Ammon's horn (tissue), 1 donor: Measurements from ENCODE around the gene VAPB.
"Not testable (repeated sequence)": the region's sequence is repeated elsewhere in the genome, so short reads cannot be mapped to it uniquely, and the experiment has no call there.

Experiments
- DNase-seq: peaks from one replicate; pipeline ENCODE4 v3.0.0-alpha.2; 2016; ENCODE audit warnings: low spot score

The VAPB gene, protein sequence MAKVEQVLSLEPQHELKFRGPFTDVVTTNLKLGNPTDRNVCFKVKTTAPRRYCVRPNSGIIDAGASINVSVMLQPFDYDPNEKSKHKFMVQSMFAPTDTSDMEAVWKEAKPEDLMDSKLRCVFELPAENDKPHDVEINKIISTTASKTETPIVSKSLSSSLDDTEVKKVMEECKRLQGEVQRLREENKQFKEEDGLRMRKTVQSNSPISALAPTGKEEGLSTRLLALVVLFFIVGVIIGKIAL

DNA sequence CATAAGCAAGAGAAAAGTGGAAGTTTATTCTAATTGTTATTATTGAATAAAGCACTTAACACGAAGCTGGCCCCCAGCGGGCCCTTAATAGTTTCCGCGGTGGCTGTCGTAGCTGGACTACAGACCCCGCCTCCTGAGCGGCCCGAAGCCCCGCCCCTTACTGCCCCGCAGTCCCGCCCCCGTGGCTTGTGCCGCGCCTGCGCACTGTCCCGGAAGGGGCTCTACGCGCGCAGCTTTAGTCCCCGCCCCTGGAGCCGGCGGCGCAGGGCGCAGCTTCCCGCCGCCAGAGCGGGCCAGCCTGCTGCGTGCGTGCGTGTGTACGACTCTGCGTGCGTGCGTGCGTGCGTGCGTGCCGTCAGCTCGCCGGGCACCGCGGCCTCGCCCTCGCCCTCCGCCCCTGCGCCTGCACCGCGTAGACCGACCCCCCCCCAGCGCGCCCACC lies at the start of gene VAPB:
VAPB (plus strand) TSS at position 348 of the 442 bp plus-strand sequence. CDS start 231 bp downstream, outside the sequence.
- DNase-seq, result peak; percentile 97

DNA sequence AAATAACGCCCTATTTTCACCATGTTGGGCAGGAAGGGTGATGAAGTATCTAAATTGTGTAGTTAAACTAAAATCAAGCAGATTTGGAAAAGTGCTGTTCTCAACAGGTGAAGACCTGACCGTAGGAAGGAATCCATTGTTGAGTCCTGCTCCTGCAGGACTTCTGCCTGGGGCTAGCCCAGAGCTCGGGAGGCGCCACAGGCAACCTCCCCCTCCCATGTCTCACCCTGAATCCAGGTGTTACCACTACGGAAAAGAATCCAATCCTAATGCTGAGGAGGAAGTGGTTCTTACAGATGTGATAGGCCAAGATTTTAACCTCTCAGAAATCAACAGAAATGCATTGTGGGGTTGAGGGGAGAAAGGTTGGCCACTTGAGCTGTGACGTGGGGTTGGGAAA lies 49.3 kb upstream of the VAPB start:
- no peak for DNase-seq

DNA sequence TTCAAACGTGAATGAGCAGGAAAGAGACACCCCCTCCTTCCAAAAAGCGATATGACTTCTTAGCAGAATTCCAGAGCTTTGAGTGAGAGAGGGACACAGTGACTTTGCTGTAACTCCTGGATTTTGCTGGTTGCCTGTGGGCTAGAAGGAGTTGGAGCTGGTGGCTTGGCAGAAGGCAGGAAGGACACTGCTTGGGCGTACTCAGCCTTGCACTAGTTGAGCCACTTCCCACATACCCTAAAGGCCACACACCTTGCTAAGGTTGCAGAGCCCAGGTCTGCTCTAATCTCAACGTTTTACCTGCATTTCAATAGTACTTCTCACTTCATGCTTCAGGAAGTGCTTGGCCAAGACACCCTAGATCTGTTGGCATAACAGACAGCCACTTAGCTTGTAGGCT lies 48.9 kb upstream of the VAPB start:
- DNase-seq, result no peak

DNA sequence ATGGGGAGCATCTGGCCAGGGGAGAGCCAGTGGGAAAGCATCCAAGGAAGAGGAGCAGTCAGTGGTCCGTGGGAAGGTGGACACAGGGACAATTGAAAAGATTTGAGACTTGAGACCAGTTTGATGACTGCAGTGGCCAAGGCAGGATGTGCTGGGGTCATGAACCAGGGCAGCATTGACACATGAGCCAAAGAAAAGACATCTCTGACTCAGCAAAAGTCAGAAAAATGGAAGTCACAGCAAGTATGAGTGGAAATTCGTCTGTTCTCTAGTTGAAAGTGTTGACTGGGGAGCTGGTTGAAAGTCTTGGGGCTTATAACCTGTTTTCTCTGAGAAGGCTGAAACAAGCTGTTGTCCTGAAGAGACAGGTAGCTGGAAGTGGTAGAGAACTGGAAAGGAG lies 48.2 kb upstream of the VAPB start:
- no peak for DNase-seq

DNA sequence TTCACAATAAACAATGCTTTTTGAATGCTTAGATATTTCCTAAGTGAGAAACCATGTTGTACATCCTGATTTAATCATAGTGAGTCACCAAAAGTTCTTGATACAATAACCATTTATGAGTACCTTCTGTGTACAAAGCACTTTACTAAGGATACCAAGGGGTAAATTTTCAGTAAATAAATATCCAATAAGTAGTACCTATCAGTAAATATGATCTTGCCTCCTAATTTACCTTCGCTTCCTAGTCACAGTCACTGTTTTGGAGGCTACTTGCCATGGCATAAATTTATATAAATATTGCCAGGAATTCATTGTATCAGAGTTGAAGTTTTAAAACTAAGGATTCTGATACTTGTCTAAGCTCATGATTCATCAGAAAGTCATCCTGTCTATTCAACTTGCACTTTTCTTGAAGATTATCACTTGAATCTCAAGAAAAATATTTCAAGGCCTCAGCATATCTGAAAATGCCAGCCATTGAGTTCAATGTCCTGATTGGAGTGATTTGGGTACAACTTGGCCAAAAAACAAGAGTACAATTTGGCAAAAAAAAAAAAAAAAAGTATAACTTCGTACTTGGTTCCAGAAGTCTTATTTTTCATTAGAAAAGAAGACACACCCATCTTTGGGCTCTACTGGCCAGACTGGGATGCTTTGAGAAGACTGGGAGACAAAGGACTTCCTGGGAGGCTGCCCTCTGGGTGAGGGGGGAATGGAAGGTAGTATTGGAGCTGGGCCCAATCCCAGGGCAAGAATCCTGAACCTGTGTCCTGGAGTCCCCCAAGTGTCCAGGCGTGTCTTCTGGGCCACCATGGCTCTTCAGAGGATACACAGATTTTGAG lies 46.7 kb upstream of the VAPB start:
- no peak for DNase-seq

DNA sequence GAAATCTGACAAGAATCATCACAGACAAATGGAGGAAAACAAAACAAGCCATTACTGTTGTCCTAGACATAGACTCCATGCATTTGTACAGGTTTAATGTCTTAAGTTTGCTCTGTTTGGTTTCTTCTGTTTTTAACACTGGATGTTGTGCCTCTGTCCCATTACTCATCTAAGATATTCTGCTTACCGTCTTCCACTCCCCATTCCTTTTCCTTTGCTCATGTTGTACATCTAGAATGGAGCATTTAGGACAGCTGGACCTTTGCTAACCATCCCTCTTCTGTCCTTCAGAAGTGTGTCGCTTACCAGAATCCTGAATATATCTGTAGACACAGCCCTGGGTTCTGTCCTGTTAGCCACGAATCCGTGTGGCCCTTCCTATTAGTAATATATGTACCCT lies 44.3 kb upstream of the VAPB start:
- DNase-seq, result no peak

DNA sequence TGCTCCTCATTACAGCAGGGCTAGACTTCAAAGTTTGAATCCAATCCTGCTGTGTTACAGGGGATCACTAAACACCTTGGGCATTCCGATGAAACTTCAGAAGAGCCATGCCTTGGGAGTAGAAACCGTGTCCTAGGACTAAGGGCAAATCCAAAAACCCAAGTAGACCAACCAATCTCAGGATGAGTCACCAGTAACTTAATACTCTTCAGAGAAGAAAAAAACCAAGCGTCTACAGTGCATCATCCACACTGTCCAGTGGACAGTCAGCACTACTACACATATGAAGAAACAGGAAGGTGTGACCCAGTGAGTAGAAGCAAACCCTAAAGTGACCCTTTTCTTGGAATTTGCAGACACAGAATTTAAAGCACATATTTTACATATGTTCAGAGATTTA lies 39.5 kb upstream of the VAPB start:
- DNase-seq, result no peak

DNA sequence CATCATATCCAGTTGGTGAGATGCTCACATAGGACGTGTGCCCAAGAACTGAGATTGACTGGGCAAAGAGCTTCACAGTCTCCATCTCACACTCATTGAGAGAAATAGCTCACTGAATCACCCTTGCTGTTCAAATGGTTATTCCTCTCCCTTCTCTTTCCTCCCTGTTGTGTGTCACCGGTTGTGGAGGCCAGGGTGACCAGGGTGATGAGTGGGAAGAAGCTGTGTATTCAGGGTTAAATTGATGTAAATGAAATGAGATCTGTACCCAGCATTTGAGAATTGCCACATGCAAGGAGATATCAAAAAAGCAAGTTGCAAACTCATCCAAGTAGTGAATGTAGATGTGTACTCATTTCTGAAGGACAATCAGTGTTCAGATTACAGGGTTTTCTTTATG lies 36.6 kb upstream of the VAPB start:
- no peak for DNase-seq

DNA sequence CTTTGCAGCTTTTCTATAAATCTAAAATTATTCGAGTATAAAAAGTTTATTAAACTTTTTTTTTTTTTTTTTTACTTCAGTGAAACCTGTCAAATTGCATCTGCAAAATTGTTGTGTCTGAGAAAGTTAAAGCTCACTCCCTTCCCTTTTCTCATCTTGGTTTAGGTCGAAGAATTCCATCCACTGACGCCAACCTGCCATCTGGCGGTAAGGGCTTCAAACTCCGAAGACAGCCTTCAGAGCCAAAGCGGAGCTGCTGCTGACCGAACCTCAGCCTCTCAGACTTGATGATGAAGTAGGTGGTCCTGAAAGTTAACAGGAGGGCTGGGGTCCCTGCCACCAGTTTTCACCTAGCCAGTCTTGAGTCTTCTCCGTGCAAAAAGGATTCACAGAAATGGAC lies 29.6 kb upstream of the VAPB start:
- no peak for DNase-seq

DNA sequence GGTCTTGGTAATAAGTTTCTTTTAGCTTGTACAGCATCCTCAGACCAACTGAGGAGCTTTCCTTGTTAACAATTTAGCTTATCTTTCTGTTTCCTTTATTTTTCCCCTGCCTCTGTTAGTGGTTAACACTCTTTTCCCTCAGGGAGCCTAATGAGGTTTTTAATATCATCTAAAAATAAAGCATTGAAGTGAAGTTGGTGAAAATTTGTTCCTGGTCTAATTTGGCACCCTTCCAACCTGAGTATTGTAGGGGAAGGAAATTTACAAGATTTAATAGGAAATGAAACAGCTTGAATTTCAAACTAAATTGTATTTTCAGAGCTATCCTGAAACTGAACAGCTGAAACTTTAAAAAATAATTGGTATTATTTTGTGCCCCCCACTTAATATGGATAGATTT lies 28.1 kb upstream of the VAPB start:
- no peak for DNase-seq

DNA sequence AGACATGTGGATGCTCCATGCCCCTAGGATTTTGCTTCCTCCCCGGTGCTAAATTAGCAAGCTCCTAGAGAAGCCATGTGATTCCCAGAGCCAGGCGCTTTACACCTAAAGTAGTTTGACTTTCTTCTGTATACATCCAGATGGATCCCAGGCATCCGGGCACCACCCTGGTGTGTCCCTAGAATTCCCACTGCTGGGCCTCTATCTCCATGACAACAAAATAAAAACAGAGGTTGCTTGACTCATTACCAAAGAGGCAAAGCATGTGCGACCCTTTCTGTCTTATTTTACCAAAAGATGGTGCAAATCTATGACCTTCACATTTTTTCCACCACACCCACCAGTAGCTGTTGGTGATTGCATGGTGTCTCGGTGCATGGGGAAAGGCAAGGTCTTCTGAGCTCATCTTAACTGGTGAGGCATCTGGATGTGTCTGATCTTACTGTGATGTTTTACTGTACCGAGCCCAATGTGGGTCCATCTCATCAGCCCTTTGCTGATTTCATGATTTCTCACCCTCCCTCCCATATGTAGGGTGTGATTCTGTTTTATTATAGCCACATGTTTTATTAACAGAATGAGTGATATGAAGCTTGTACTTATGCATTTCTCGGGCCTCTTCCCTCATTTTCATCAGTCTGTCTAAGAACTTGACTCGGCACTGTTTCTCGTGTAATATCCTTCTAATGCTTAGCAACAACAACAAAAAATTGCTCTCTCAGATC lies 27.4 kb upstream of the VAPB start:
- DNase-seq, result no peak

DNA sequence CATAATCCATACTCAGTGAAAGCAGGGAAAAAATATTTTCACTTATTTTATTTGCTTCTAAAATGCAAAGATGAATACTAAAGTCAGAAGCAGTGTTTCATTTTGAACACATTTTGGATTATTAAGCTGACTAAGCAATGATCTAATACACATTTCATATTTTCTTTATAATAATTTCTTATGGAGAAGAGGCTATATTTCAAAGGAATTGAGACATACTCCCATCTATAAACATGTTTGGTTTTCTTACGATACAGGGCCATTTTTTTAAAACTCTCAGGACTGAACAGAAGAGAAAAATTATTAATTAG lies 26.9 kb upstream of the VAPB start:
- DNase-seq, result no peak

DNA sequence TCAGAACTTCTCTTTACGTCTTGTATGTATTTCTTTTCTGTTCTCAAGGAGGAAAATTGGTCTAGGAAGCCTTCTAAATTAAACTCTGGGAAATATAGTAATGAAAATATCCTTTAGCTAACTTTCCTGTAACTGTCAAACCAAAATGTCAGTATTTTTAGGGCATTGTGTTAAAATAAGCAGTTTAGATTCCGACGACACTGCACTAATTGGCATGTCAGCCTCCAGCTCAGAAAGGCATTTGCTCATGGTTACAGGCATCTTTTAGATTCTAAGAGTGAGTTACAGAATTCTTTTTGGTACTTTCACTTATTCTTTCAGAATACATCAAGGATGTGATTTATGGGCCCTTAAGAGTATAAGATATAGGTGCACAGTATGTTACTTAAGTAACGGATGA lies 26.1 kb upstream of the VAPB start:
- no peak for DNase-seq

DNA sequence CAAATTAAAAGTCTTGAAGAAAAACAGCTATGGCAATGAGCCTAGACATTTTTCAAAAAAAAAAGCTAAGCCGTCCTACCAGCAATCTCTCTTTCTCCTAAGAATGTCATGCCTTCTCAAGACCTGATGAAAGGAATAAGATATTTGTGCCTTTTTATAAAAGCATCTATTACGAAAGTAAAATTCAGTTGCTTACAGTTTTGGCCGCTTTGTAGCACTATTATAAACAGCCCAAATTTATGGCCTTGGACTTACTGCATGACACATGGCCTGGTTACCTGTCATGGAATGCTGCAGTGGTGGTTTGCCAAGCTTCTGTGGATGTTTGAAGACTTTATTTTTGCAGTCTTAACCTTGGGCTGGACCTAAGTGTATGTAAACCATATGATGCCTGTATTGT lies 22.2 kb upstream of the VAPB start:
- DNase-seq, result no peak

DNA sequence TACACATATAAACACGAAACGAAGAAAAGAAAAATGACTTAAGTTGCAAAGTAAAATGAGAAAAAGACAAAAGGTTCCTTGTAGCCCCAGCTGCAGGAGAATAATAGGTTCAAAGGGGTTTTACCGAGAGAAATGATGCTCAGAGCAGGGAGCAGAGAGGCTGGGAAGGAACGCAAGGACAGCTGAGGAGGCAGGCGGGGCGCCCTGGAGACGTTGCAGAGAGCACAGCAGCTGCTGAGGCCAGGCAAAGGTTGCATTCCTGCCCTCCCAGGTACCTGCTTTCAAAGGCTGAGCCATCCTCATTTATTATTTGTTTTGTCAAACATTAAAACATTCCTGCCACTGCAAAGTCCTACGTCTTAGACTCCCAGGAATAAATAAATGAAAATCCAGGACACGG lies 16.2 kb upstream of the VAPB start:
- DNase-seq, result no peak

DNA sequence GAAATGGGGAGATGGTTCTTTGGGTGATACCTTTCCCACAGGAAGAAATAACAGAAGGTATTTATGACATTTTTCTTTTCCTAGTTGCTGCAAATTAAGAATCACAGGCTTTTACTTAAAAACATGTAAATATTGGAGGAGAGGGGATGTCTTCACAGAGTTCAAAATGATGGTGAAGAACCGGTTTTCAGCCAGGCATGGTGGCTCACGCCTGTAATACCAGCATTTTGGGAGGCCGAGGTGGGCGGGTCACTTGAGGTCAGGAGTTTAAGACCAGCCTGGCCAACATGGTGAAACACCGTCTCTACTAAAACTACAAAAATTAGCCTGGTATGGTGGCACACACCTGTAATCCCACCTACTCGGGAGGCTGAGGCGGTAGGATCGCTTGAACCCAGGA lies 15.7 kb upstream of the VAPB start:
- DNase-seq, result not testable (repeated sequence)

DNA sequence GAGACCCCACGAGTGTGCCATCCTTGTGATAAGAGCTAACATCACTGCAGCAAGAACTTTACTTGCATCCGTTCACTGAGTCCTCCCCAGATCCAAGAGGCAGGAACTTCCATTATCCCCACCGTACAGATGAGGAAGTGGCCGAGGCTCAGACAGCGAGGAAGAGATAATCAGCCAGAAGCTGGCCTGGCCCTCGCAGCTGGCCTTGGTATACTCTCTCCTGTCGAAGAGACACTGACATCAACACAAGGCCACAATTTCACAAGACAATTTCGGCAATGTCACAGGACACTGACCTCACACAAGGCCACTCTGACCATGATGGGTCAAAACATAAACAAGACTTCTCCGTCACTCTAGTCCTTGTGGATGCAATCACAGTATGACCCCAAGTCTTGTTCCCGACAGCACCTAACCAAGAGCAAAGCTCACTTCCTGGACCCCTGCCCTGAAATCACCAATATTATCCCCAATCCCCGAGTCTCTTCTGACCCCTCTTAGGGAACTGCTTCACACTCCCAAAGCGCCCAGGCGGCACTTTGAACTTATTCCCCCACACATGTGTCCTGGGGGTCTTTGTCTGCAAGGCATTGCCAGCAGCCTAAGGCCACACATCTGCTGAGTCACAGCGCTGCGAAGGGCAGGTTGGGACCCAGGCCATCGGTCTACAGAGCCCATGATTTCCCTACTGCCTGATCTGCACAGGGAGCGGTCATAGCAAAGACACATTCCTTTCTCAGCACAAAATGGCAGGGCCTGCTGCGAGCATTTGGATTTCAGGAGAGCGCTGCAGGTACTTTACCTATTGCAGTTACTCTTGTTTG lies 14.8 kb upstream of the VAPB start:
- DNase-seq, result no peak

DNA sequence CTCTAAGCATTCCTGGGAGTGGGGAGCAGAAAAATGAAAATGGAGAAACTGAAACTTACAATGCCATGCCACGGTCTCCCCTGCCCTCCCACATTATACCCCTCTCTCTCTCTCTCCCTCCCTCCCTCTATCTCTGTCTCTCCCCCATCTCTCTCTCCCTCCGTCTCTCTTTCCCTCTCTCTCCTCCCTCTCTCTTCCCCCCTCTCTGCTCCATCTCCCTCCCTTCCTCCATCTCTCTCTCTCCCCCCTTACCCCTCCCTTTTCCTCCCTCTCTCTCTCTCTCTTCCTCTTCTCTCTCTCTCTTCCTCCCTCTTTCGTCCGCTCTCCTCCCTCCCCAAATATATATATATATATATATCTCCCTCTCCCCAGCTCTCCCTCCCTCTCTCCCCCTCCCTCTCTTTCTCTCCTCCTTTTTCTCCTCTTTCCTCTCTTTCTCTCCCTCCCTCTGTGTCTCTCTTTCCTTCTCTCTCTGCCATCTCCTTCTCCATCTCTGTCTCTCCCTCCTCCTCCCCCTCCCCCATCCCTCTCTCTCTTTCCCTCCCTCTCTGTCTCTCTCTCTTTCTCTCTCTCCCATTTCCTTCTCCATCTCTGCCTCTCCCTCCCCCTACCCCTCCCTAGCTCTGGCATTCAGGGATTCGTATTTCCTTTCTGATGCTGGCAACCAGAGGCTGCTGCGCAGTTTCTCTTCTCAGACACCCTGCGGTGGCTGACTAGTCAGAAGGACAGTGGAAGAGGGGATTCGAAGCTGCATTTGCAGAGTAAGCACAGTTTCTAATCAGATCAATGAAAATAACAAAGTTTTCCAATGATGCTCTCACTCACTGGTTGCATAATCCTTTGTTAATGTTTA lies 13.9 kb upstream of the VAPB start:
- no peak for DNase-seq

DNA sequence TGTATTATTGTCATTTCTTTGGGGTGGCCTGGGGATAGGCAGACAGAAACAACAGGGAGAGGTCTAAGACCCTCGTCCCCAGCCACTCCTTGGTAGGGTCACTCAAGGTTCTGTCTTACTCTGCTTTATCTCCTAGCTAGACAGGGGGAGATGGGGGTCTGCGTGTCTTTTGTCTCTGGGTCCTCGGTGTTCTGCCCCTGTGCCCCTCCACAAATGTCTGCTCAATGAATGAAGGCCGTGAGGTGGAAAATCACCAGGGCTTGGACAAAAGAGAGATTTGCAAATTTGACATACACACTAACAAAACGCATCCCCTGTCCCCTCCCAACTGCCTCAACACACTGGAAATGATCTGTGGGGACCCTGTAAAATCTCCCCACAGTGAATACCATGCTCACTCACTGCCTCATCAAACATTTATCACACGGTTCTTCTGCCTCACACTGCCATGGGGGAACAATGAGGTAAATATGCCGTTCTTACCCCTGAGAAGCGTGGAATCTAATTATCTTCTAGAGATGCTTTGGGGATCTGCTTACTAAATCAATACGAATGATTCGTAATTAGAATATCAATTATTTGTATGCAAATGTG lies 13.2 kb upstream of the VAPB start:
- DNase-seq, result no peak

DNA sequence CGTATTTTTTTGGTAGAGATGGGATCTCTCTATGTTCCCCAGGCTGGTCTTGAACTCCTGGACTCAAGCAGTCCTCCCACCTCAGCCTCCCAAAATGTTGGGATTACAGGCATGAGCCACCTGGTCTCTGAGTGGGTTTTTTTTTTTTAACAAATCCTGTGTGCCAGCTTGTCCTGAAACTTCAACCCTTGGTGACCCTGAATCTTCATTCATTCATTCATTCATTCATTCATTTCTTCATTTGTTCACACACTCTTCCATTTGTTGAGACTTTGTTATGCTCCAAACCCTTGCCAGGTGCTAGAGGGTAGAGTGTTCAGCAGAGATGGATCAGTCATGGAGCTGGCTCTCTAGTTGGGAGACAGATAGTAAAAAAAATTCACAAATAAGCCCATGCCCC lies 12.0 kb upstream of the VAPB start:
- no peak for DNase-seq
